ENCODE data around the gene ADGRG3.
A peak's percentile ranks its signal among the peaks of the same experiment; 100 is the strongest.

Gene ADGRG3

DNA sequence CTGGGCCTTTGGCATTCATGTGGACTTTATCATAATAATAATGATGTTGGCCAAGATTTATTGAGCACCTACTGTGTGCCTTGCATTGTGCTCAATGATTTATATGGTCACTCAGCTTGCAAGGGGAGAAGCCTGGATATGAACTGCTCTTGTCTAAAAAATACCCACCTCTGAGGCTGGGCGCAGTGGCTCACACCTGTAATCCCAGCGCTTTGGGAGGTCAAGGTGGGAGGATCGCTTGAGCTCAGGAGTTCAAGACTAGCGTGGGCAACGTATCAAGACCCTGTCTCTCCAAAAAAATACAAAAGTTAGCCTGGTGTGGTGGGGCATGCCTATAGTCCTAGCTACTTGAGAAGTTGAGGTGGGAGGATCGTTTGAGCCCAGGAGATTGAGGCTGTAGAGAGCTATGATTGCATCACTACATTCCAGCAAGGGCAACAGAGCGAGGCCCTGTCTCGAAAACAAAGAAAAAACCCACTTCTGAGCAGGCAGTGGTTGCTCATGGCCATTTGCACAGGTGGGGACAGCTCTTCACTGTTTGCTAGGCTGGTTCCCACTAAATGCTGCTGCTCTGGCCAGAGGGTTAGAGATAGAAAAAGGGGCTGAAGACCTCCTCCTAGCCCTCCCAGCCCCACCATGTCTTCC lies 43.9 kb upstream of the ADGRG3 start:
- DNase-seq (ENCODE audit: insufficient read length, low spot score) (no peak), FAIRE-seq (no peak)
- TF ChIP-seq PAX5 (IDR thresholded peaks at IDR 0.05; ENCODE audit: insufficient read depth, low read length, severe bottlenecking) (no peak), POU2F2 (IDR thresholded peaks at IDR 0.05; ENCODE audit: low read depth, low read length) (no peak), SPI1 (IDR thresholded peaks at IDR 0.05; ENCODE audit: low read depth, low read length) (no peak), TAF1 (IDR thresholded peaks at IDR 0.05; ENCODE audit: low read depth, low read length) (no peak), POLR2AphosphoS5 (IDR thresholded peaks at IDR 0.05; ENCODE audit: low read depth, low read length) (no peak), POLR2A (IDR thresholded peaks at IDR 0.05; ENCODE audit: low read depth, low read length) (no peak)

- TF ChIP-seq PAX5 (IDR thresholded peaks at IDR 0.05; ENCODE audit: insufficient read depth, low read length, severe bottlenecking): no peak
- TF ChIP-seq POLR2A (IDR thresholded peaks at IDR 0.05; ENCODE audit: low read depth, low read length): no peak
- TF ChIP-seq POLR2AphosphoS5 (IDR thresholded peaks at IDR 0.05; ENCODE audit: low read depth, low read length): no peak
- no peak for TF ChIP-seq TAF1 (IDR thresholded peaks at IDR 0.05; ENCODE audit: low read depth, low read length)
- no peak for TF ChIP-seq SPI1 (IDR thresholded peaks at IDR 0.05; ENCODE audit: low read depth, low read length)
- no peak for TF ChIP-seq POU2F2 (IDR thresholded peaks at IDR 0.05; ENCODE audit: low read depth, low read length)
- FAIRE-seq: no peak
- no peak for DNase-seq (ENCODE audit: insufficient read length, low spot score)
Observed at GRCh38 chr16:57624806-57625500, 43.2 kb upstream of the ADGRG3 start.

DNA sequence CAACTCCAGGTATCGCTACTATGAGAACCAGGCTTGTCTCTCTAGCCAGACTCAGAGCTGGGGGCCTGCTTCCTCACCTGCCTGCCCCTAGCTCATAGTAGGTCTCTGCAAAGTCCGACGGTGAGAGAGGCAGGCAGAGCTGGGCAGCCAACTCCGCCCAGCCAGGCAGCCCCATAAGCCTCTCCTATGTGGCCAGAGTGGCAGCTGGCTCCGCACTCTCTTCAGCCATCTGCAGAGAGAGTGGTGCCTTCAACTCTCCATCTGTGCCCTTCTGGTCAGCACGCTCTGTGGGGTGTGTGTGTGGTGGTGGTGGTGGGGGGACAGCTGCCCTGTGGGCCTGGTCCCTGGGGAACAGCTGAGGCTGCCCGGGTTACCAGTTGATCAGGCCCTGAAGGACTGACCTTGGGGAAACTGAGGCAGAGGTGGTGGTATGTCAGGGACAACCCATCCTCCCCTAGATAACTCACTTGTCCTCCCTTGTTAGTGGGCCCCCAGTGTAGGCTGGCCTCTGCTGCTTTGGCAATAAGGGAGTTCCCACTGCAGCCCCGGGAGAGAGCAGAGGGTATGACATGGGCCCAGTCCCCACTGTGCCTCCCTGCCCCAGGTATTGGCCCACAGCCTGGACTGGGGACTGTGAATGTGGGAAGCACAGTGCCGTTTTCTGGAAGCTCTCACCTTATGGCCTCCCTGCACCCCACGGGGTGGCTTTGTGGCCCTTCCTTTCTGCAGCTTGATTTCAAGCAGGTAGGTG lies 41.5 kb upstream of the ADGRG3 start:
- DNase-seq (ENCODE audit: insufficient read length, low spot score) (no peak), FAIRE-seq (no peak)
- TF ChIP-seq SPI1 (IDR thresholded peaks at IDR 0.05; ENCODE audit: low read depth, low read length): no peak
- no peak for TF ChIP-seq TAF1 (IDR thresholded peaks at IDR 0.05; ENCODE audit: low read depth, low read length)
- TF ChIP-seq PAX5 (IDR thresholded peaks at IDR 0.05; ENCODE audit: insufficient read depth, low read length, severe bottlenecking): no peak
- no peak for TF ChIP-seq POLR2AphosphoS5 (IDR thresholded peaks at IDR 0.05; ENCODE audit: low read depth, low read length)
- TF ChIP-seq POLR2A (IDR thresholded peaks at IDR 0.05; ENCODE audit: low read depth, low read length): no peak
- no peak for TF ChIP-seq POU2F2 (IDR thresholded peaks at IDR 0.05; ENCODE audit: low read depth, low read length)

DNA sequence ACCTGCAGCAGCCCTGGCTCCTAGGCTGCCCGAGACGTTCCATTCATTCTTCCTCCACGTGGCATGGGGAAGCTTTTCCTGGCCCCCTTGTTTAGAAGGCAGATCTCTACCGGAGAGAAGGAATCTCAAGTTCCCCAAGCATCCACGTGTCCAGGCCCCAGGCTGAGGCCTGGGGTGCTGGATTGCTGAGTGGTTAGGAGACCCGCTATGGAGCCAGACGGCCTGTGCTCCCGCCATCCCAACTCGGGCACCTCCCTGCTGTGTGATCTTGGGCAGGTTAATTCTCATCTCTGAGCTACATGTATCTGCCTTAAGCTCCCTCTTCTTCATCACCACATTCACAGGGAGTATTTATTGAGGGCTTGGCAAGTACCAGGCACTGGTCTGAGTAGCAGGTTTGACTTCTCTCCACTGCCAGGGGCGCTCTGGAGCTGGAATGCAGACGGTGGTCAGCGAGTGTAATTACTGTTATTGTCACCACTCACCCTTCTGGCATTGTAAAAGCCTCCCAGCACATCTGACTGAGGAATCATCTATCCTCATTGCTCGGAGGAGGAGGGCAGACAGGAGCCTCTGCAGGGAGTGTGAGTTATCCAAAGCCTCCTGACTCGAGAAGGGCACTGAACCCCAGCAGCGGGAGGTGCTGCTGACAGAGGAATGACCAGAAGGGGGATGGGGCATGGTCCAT lies 40.8 kb upstream of the ADGRG3 start:
- no peak for TF ChIP-seq TAF1 (IDR thresholded peaks at IDR 0.05; ENCODE audit: low read depth, low read length)
- TF ChIP-seq POLR2AphosphoS5 (IDR thresholded peaks at IDR 0.05; ENCODE audit: low read depth, low read length): no peak
- no peak for TF ChIP-seq POU2F2 (IDR thresholded peaks at IDR 0.05; ENCODE audit: low read depth, low read length)
- TF ChIP-seq PAX5 (IDR thresholded peaks at IDR 0.05; ENCODE audit: insufficient read depth, low read length, severe bottlenecking): no peak
- no peak for TF ChIP-seq SPI1 (IDR thresholded peaks at IDR 0.05; ENCODE audit: low read depth, low read length)
- no peak for TF ChIP-seq POLR2A (IDR thresholded peaks at IDR 0.05; ENCODE audit: low read depth, low read length)
- FAIRE-seq (no peak), DNase-seq (ENCODE audit: insufficient read length, low spot score) (no peak)

DNA sequence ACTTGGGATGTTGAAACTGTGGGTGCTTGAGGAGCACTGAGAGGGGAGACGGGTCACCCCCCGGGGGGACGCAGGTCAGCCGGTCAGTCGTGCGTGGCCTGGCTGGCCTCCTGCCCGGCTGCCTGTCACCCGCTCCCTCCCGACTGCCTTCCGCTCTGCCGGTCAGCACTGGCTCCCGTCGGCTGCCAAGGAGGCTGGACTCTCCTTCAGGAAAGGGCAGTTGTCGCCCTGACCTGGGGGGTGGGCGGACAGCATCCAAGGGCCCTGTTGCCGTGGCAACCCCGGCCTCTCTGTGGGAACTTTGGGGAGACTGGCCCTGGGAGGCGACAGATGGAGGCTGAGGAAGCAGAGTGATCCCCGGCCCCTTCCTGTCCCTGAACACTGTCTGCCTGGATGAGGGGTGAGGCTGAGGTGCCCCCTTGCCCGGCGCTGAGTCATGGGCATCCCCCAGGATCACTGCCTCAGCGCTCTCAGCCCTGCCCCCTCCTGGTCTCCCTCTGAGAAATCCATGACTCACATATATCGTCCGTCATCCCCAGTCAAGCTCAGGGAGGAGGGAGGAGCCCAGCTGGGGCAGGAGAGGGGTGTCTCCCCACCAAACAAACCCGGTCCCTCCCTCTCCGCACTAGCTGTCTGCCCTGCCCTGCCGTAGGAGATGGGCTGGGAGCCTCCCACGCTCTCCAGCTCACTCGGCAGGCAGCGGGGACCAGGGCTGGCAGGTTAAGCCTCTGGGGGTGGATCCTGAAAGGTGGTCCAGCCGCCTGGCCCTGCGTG lies 39.9 kb upstream of the ADGRG3 start, which contains the start of gene ADGRG1:
Gene ADGRG1, plus strand, starts transcription at position 623 of the 774 bp plus-strand sequence. CDS start 21,658 bp downstream, outside the sequence.
- TF ChIP-seq POU2F2 (IDR thresholded peaks at IDR 0.05; ENCODE audit: low read depth, low read length): no peak
- TF ChIP-seq POLR2AphosphoS5 (IDR thresholded peaks at IDR 0.05; ENCODE audit: low read depth, low read length): no peak
- TF ChIP-seq SPI1 (IDR thresholded peaks at IDR 0.05; ENCODE audit: low read depth, low read length): no peak
- TF ChIP-seq TAF1 (IDR thresholded peaks at IDR 0.05; ENCODE audit: low read depth, low read length): no peak
- no peak for TF ChIP-seq POLR2A (IDR thresholded peaks at IDR 0.05; ENCODE audit: low read depth, low read length)
- TF ChIP-seq PAX5 (IDR thresholded peaks at IDR 0.05; ENCODE audit: insufficient read depth, low read length, severe bottlenecking): no peak
- DNase-seq (ENCODE audit: insufficient read length, low spot score) (peak; percentile 46), FAIRE-seq (peak; percentile 85)

DNA sequence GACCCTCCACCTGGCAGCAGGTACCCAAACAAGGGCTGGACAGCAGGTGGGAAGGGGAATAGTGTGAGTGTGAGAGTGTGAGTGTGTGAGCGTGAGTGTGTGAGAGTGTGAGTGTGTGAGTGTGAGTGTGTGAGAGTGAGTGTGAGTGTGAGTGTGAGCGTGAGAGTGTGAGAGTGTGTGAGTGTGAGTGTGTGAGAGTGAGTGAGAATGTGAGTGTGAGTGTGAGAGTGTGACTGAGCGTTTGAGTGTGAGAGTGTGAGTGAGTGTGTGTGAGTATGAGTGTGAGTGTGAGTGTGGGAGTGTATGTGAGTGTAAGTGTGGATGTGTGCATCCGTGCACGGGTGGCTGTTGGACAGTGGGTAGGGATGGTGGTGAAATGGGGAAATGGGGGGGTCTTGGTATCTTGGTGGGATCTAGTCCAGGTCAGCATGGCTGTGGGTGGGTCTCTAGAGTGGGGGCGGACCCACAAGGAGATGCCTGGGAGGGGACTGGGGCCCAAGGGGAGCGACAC lies 39.3 kb upstream of the ADGRG3 start:
- no peak for DNase-seq (ENCODE audit: insufficient read length, low spot score)
- FAIRE-seq: peak; percentile 66

DNA sequence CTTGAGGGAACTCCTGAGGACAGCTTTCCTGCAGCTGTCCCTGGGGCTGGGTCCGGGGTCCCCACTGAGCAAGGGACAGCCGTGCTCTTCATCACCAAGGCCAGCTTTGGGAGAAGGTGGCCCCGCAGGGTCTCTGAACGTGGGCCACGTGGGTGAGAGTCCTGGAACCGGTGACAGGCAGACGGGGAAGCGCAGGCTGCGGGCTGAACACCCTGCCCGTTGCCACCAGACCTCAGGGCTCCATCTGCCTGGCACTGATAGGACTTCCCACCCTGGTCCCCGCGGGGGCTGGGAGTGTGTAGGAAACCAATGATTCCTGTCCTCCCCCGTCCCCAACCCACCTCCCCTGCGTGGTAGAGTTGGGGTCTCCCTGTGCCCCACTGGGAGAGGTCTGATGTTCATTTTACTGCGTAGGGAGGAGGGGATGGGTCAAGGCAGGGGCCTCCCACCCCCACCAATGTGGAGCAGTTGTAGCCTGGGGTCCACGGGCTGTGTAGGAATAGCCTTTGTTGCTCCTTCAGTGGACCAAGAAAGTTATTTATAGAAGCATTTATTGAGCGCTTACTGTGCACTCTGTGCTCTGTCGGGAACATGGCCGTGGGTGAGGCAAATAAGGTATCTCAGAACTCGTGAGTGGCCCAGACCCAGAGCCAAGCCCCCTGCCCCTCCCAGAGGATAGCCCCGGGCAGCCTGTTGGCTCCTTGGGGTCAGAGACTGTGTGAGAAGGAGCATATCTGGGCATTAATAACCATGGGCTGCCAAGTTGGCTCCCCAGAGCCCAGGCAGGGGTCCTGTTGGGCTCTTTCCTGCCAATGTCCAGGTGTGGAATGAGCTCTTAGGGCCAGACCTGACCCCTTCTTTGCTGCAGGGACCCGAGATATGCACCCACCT lies 38.3 kb upstream of the ADGRG3 start:
- TF ChIP-seq PAX5 (IDR thresholded peaks at IDR 0.05; ENCODE audit: insufficient read depth, low read length, severe bottlenecking) (no peak), POLR2AphosphoS5 (IDR thresholded peaks at IDR 0.05; ENCODE audit: low read depth, low read length) (no peak), POU2F2 (IDR thresholded peaks at IDR 0.05; ENCODE audit: low read depth, low read length) (no peak), POLR2A (IDR thresholded peaks at IDR 0.05; ENCODE audit: low read depth, low read length) (no peak), TAF1 (IDR thresholded peaks at IDR 0.05; ENCODE audit: low read depth, low read length) (no peak), SPI1 (IDR thresholded peaks at IDR 0.05; ENCODE audit: low read depth, low read length) (no peak)
- FAIRE-seq (no peak), DNase-seq (ENCODE audit: insufficient read length, low spot score) (no peak)

More for the DNA sequence above, 39.3 kb upstream of the ADGRG3 start:
- TF ChIP-seq POU2F2 (IDR thresholded peaks at IDR 0.05; ENCODE audit: low read depth, low read length) (no peak), TAF1 (IDR thresholded peaks at IDR 0.05; ENCODE audit: low read depth, low read length) (no peak), POLR2A (IDR thresholded peaks at IDR 0.05; ENCODE audit: low read depth, low read length) (no peak), POLR2AphosphoS5 (IDR thresholded peaks at IDR 0.05; ENCODE audit: low read depth, low read length) (no peak), PAX5 (IDR thresholded peaks at IDR 0.05; ENCODE audit: insufficient read depth, low read length, severe bottlenecking) (no peak), SPI1 (IDR thresholded peaks at IDR 0.05; ENCODE audit: low read depth, low read length) (no peak)

Measured in GM12891 (cell line).